Esophagus squamous epithelium (tissue), 5 donors: ENCODE results near the gene CXCR3. TPM values are rescaled to one million over a fixed set of nuclear protein-coding genes. Genes with fewer than 3 reads are reported as not detected.

Source experiments
- DNase-seq: peaks from one replicate; lab custom pipeline; 2025; lab: John Stamatoyannopoulos, UW
- H3K27ac ChIP-seq, 4 donors: fragments of 200-600 bp; sonication (generic); one replicate each; pipeline ENCODE4 v1.5.1; 2016 to 2019; ENCODE audit warnings: mild to moderate bottlenecking in 1 of 4
- H3K27me3 ChIP-seq, 4 donors: fragments of 200-600 bp; sonication (generic); 1 replicate in 3 of 4; 2 replicates in 1 of 4; pipeline versions ENCODE4 v1.5.1 to v1.6.0; 2017 to 2021; ENCODE audit warnings: antibody characterized with exemption in 1 of 4
- H3K36me3 ChIP-seq, 3 donors: fragments of 200-600 bp; sonication (generic); one replicate each; pipeline ENCODE4 v1.5.1; 2016 to 2019
- H3K4me1 ChIP-seq, 3 donors: fragments of 200-600 bp; sonication (generic); one replicate each; pipeline ENCODE4 v1.5.1; 2017 to 2019
- H3K4me3 ChIP-seq, 4 donors: fragments of 200-600 bp; sonication (generic); 1 replicate in 3 of 4; 2 replicates in 1 of 4; pipeline ENCODE4 v1.5.1; 2016 to 2019; ENCODE audit warnings: mild to moderate bottlenecking in 2 of 4, moderate library complexity in 1 of 4
- H3K9me3 ChIP-seq, 3 donors: fragments of 200-600 bp; sonication (generic); one replicate each; pipeline ENCODE4 v1.5.1; 2016 to 2019
- POLR2A ChIP-seq, 4 donors: fragments of 450-650 bp; IDR thresholded peaks; one replicate each; pipeline ENCODE4 v1.6.1; 2017; ENCODE audit warnings: antibody characterized with exemption in 4 of 4, mild to moderate bottlenecking in 4 of 4, moderate library complexity in 3 of 4
- WGBS, 2 donors: methylation state at CpG; one replicate each; pipeline ENCODE4 v1.1.5; 2018; 5-methylcytosine and 5-hydroxymethylcytosine counted together
- intact Hi-C: fragments of 100-400 bp; cut with DNase I; formaldehyde crosslinking; loops from one replicate; pipeline ENCODE4 v1.15.0; 2022
- total RNA-seq, 4 donors: library from RNA; depleted of rRNA; stranded (reverse); fragments of >200 nt; gene quantifications; one replicate each; pipeline ENCODE4 v1.1.0, GENCODE V29; 2016
- TF ChIP-seq, protein P1 (sequence below), 6 experiments: fragments of 450-650 bp in 4 of 6; fragments of 200-600 bp in 2 of 6; sonication (generic) in 2 of 6; IDR thresholded peaks; one replicate each; pipeline ENCODE4 v1.5.1; 2016 to 2019; ENCODE audit warnings: antibody characterized with exemption in 6 of 6, mild to moderate bottlenecking in 4 of 6, moderate library complexity in 4 of 6
- donor health status: DM: yes; HTN: yes; CAD: no.

CXCR3 gene
- 1 to 10 TPM in 1 of 4 donors, not detected in 3; 1.3 TPM for total RNA-seq

DNA sequence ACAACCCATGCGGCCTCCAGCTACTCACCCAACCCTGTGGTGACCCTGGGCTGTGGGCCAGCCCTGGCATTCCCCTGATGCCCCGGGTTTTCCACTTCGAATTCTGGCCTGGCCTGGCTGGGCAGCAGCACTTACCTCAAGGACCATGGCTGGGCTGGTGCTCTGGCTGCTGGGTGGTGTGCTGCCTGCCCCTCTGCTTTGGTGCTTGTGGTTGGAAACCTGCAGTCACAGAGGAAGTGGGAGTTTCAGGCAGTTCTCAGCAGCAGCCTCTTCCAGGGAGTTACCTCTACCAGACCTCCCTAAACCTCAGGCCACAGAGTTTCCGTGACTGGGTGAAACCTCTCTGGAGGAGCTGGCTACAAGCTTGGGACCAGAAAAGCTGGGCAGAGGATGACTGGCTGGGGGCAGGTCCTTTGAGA lies at the start of gene CXCR3:
TSS of gene CXCR3 (minus strand) at position 209 of the 419 bp plus-strand sequence. CDS start at position 147, 62 bp downstream.
- no peaks in the 10 kb centered on the region for H3K9me3 ChIP-seq
- peaks cover 0 to 16% (median 0%) of the 10 kb centered on the region in 3 donors for H3K36me3 ChIP-seq
- intact Hi-C loops, result no loop called here
- 17% methylated on average over 1 of the region's 4 CpGs; no CpG with 5 or more reads in 1 of the 2 donors for WGBS, 2 donors
- H3K27me3 ChIP-seq, result no peaks in the 10 kb centered on the region
- no peak for TF ChIP-seq POLR2A (IDR thresholded peaks at IDR 0.05)
- TF ChIP-seq, protein P1, sequence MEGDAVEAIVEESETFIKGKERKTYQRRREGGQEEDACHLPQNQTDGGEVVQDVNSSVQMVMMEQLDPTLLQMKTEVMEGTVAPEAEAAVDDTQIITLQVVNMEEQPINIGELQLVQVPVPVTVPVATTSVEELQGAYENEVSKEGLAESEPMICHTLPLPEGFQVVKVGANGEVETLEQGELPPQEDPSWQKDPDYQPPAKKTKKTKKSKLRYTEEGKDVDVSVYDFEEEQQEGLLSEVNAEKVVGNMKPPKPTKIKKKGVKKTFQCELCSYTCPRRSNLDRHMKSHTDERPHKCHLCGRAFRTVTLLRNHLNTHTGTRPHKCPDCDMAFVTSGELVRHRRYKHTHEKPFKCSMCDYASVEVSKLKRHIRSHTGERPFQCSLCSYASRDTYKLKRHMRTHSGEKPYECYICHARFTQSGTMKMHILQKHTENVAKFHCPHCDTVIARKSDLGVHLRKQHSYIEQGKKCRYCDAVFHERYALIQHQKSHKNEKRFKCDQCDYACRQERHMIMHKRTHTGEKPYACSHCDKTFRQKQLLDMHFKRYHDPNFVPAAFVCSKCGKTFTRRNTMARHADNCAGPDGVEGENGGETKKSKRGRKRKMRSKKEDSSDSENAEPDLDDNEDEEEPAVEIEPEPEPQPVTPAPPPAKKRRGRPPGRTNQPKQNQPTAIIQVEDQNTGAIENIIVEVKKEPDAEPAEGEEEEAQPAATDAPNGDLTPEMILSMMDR (IDR thresholded peaks at IDR 0.05), result no peak
- H3K27ac ChIP-seq, result peak within 1 kb of the TSS in 1 of 4 donors; percentile 3
- DNase-seq, result no peak
- H3K4me1 ChIP-seq, result peaks cover 0 to 19% (median 12%) of the 10 kb centered on the region in 3 donors
- peak within 1 kb of the TSS in 1 of 4 donors; percentile 11 for H3K4me3 ChIP-seq

DNA sequence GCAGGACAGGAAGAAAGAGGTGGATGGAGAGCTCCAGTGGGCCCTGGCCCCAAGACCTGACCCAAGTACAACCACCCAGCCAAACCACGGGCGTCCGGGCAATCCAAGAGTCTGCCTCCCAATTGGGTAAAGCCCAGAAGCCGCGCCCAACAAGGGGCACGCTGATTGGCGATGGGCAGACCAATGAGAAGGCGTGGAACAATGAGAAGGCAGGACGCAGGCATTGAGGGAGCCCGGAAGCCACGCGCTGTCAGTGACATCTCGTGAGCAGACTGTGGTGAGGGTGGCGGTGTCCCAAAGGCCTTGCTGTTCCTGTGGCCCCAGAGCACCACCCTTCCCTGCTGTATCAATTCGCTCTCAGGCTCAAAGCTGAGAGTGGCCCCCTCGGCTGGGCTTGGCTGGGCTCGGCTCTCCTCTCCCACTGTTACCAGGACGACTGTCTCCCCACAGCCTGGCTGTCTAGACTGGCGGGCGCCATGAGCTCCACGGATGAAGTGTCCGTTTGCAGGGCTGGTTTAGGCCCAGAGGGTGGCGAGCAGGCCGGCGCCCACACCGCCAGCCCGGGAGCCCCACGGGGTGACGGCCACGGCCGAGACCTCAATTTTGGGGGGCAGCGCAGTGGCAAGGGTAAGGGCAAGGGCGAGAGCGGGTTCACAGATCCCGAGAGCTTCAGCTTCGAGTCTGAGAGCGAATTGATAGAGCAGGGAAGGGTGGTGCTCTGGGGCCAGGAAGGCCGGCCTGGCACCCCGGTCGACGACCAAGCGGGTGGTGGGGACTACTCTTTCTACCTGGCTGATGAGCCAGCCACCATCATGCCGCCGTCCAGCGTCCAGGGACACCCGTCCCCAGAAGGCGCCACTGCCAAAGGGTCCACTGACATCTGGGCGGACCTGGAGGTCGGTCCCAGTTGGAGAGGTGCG lies 49.3 kb upstream of the CXCR3 start, which contains the start of gene LOC101059915:
TSS of gene LOC101059915 (plus strand) at position 219 of the 920 bp plus-strand sequence.
- intact Hi-C loops, result no loop called here
- Histone ChIP-seq H3K9me3 (no peaks in the 10 kb centered on the region), H3K27ac (no peak within 1 kb of the TSS), H3K4me3 (no peak within 1 kb of the TSS), H3K4me1 (peaks cover 0 to 9% (median 0%) of the 10 kb centered on the region in 3 donors), H3K36me3 (no peaks in the 10 kb centered on the region), H3K27me3 (no peaks in the 10 kb centered on the region)
- no peak for DNase-seq
- WGBS, 2 donors, result 90 to 94% methylated on average over 13 to 18 of the region's 50 CpGs
- no peak for TF ChIP-seq POLR2A (IDR thresholded peaks at IDR 0.05)
- TF ChIP-seq, protein P1 (IDR thresholded peaks at IDR 0.05), result no peak

DNA sequence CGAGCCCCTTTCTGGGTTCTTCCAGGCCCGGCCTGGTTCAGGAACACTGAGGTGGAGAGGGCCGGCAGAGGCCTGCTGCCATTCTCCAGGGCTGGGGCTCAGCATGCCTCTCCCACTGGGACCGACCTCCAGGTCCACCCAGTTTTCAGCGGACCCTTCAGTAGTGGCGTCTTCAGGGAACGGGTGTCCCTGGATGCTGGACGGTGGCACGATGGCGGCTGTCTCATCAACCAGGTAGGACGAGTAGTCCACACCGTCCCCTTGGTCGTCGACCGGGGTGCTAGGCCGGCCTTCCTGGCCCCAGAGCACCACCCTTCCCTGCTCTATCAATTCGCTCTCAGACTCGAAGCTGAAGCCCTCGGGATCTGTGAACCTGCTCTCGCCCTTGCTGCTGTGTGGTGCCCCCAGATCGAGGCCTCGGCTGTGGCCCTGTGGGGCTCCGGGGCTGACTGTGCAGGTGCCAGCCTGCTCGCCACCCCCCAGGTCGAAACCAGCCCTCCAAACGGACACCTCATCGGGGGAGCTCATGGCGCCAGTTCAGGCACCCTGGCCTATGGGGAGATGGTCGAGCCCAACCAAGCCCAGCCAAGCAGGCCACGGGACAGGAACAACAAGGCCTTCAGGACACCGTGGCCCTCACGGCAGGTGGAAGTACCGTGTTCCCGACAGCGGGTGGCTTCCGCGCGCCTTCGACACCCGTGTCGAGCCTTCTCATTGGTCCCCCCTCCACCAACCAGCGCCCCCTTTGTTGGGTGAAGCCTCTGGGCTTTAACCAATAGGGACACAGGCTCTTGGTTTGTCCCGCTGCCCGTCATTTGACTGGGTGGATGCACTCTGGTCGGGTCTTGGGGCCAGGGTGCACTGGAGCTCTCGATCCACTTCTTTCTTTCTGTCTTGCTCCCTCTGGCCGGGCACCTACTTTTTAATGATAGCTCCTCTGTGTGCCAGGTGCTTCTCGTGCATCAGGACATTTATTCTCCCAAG lies 48.2 kb upstream of the CXCR3 start:
- Histone ChIP-seq H3K9me3 (no peaks in the 10 kb centered on the region), H3K4me3 (no peak overlapping the region), H3K27ac (no peak overlapping the region), H3K4me1 (peaks cover 0 to 9% (median 0%) of the 10 kb centered on the region in 3 donors), H3K36me3 (no peaks in the 10 kb centered on the region), H3K27me3 (no peaks in the 10 kb centered on the region)
- DNase-seq, result no peak
- TF ChIP-seq, protein P1 (IDR thresholded peaks at IDR 0.05), result no peak
- TF ChIP-seq POLR2A (IDR thresholded peaks at IDR 0.05), result no peak
- intact Hi-C loops, result no loop called here
- WGBS, 2 donors, result 92 to 100% methylated on average over 5 to 28 of the region's 48 CpGs

DNA sequence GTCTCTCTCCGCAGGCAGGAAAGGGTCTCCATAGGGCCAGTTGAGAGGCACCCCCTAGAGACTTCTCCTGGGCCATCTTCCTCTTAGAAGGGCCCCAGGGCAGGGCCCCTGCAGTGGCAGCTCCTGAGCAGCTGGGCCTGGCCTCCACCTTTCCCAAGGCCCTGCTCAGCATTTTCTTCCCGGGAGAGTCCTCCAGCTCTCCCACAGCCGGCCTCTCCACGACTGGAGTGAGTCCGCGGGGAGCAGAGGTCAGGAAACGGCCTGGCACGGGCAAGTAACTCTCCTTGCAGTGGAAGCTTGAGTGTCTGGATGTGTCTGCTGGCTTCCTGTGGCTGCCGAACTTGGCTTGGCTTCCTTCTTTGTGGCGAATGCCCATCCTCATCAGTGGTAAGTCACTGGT lies 47.4 kb upstream of the CXCR3 start:
- intact Hi-C loops, result no loop called here
- WGBS, 2 donors, result 80% methylated on average over 2 of the region's 10 CpGs; no CpG with 5 or more reads in 1 of the 2 donors
- Histone ChIP-seq H3K4me3 (no peak overlapping the region), H3K27me3 (no peaks in the 10 kb centered on the region), H3K9me3 (no peaks in the 10 kb centered on the region), H3K4me1 (peaks cover 0 to 9% (median 0%) of the 10 kb centered on the region in 3 donors), H3K36me3 (no peaks in the 10 kb centered on the region), H3K27ac (no peak overlapping the region)
- TF ChIP-seq POLR2A (IDR thresholded peaks at IDR 0.05), result no peak
- TF ChIP-seq, protein P1 (IDR thresholded peaks at IDR 0.05), result no peak
- no peak for DNase-seq
